Hepatic stellate cell (primary cell): ENCODE data around the gene BRD3OS.

ENCODE experiments used
- DNase-seq: peaks from one replicate; pipeline ENCODE4 v3.0.0; 2011; ENCODE audit warnings: low spot score

BRD3OS gene

GRCh38 chr9:134052491-134052890 is 27.2 kb downstream of the BRD3OS start:
- DNase-seq = no peak

DNA sequence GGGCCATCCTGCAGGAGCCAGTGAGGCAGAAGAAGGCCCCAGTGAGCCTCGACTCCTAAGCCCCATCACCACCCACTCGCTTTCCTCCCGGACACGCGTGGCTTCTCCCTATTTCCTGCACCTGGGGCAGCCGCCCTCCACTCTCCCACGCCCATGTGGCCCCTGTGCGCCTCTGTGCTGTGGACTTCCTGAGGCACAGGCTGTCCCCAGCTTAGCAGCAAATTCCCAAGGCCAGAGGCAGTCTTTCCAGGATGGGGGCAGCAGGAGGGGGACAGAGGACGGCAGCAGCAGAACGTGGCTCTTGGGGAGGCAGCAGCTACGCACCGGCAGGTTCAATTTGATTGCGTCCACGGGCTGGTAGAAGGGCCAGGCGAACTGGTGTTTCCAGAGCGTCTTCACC is 27.7 kb downstream of the BRD3OS start:
- DNase-seq = no peak

DNA sequence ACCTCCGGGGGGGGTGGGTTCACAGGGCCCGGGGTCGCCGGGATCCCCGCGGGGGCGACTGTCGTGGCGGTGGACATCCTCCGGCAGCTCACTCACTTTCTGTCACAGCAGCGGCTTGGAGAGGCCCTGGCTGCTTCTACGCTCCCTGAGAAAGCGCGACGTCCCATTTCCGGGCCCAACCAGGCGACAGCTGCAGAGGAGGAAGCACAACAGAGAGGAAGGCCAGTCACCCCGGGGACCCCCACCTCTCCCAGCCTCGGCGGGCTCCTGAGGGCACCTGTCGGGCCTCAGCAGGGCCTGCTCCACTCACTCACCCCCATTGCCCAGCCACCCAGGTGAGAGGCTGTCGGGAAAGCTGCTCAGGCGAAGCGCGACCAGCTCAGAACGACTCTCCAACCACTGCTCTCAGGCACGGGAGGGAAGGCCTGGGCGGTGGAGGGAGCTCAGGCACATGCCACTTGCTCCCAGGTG is 28.2 kb downstream of the BRD3OS start:
- DNase-seq = no peak

GRCh38 chr9:134053941-134054761 is 28.9 kb downstream of the BRD3OS start:
- no peak for DNase-seq

DNA sequence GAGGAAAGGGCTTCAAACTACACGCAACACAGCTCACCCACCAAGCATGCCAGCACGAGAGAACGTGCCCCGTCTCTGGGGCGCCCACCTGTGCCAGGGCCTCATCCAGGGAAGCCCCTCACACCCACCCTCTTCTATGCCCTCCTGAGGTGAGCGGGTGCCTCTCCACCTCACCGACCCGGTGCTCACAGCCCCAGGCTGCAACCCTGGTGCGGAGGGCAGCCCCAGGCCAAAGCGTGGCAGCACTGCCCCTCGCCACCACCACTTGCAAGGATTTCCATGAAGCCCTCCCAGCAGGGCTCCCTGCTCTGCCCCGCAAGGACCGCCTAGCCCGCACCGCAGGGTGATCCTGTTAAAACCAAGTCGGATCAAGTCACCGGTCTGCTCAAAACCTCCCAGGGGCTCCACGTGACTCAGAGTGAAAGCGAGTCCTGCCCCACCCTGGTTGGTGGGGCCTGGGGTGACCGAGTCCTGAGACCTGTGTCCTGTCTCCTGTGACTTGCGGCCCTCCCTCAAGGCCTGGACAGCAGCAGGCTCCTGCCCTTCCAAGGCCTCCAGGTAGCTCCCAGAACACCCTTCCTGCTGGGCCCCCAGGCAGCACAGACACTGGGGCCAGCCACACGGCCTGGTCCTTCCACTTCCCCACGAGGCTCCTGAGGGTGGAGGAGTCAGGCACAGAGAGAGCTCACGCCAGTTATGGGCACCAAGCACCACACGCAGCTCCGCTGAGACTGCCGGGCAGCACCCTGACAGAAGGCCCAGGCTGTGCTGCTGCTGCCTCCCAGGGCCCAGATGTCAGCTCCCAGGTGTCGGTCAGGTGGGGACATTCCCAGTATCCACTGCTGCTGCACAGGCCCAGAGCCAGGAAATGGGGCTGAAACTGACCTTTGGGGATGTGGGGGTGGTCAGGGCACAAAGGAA is 29.9 kb downstream of the BRD3OS start:
- no peak for DNase-seq

DNA sequence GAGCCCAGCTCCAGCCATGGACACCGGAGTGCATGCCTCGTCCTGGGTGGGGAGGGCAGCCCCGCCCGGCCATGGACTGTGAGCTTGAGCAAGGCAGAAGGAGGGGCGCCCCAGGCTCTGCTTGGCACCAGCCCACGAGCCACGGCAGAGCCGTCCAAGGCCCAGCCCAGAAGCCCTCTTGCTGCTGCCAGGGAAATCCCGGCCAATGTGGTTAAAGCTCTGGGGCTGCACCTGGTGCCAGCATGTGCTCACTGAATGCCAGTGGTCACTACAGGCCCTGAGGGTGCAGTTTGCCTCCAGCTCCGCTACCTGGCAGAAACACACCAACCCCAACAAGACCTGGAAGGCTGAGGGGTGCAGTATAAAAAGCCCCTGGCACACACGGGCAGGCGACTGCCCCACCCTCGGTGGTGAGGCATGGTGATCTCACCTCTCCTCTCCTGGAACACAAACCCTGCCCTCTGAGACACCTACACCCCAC is 30.7 kb downstream of the BRD3OS start:
- peak; percentile 65 for DNase-seq

DNA sequence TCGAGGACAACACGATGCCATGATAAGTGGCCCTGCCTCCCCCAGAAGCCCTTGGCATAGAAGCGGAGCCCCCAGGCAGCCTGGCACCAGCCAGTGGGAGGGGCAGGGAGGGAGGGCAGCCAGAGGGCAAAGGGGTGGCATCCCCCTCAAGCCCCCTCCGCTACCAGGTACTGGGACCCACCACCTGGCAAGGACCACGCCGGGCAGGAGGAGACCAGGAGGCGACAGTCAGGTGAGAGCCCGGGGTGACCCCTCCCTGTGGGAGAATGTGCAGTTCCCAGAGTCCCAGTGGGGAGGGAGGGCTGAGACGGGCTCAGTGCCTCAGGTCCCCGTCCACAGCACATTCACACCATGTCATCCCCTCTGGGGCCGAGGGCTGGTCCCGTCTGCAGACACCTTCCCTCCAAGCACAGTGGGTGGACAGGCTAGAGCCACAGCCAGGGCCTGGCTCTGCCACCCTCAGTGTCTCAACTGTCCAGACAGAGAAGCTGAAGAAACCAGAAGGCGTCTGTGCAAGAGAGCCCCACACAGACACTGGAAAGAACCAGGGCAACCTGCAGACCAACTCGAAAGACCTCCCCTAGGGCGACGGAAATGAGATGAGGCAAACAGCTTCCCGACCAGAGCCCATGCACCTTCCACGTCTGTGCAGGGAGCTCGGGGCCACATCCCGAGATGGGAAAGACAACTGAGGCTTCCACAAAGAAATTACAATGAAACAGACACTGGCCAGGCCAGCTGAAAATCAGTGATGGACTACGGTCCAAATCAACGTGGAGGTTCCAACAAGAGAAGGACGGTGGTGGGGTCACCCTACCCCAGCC is 31.4 kb downstream of the BRD3OS start:
- DNase-seq = no peak

DNA sequence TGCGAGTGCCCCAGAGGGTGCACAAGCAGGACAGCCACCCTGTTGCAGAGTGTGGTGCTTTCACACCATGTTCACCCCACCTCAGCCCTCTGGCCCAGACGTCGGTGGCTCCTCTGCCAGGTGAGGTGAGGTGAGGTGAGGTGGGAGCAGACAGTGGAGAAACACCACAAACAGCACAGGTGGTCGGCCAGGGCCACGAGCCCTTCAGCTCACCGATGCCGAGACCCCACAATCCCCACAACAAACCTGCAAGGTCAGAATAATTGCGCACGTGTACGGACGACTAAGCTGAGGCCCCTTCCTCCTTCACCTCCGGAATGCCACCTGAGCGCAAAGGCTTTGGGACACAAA is 32.0 kb downstream of the BRD3OS start:
- DNase-seq = no peak

DNA sequence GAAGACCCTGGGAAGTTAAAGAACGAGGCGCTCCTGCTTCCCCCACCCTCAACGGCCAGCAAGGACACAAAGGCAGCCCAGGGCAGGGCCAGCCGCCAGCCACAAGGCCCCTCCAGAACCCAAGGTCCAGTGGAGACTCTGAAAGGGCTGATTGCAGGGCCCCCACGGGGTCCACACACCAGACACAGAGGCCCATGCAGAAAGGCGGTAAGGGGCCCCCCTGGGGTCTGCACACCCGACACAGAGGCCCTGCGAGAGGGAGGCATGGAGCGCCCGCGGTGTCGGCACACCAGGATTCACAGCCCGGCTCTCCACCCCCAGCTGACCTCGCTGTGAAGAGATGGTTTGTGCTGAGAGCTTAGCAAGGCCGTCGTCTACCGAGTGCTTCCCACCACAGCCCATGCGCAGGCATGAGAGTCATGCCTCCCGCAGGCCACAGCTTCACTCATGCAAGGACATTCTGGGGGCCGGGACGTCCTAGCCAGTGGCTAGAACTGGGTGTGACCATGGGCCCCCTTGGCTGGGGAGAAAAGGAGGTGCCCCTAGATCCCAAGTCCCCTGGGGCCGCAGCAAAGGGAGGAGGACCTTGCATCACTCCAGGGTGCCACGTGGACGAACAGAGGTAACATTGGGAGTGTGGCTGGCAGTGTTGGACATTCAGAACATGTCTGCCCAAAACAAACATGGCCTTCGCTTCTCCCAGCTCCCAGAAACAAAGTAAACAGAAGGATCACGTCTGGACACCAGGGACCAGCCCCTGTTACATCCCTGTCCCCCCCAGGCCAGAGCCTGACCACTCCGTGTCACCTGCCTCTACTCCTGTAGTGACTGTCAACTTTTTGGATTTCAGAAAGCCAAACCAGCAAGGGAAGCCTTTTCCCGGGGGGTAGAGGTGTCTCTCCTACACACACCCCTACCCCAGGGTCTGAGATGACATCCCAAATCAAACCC is 32.7 kb downstream of the BRD3OS start:
- DNase-seq = no peak

- DNase-seq = no peak
Observed at GRCh38 chr9:134058716-134059115, 33.4 kb downstream of the BRD3OS start.

DNA sequence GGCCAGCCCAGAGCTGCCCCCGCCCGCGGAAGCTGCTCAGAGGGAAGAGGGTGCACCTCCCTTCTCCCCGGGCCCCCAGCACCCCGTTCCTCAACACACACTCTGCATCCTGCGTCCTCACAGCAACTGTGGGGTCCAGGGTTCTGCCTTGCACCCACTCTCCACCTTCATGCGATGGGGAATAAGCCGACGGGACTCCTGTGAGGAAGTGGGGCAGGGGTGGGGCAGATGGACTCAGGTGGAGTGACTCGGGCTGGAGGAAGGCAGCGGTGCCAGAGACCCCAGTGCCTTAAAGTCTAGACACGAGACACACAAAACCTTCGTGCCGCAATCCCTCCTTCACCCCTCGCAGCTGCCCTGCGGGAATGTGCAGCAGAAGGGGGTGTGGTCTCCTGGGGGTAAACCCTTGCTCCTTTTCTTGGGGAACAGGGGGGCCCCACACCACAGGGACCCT is 33.9 kb downstream of the BRD3OS start:
- DNase-seq = no peak

GRCh38 chr9:134059661-134060395 is 34.5 kb downstream of the BRD3OS start:
- no peak for DNase-seq

DNA sequence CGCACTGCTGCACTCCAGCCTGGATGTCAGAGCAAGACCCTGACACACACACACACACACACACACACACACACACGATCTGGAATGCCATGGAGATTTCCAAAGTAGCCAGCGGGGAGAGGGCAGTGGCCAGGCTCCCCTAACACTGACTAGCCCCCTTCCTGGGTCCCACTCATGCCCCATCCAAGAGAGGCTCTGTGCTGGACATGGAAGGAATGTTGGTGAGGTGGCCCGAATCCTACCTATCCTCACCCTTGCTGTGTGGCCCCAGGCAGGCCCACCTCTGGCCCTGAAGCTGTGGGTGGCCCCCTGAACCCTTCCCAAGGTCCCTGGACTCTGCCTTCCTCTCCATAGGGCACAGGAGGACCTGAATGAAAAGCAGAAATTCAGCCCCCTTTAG is 35.3 kb downstream of the BRD3OS start:
- no peak for DNase-seq

GRCh38 chr9:134061019-134061687 is 35.9 kb downstream of the BRD3OS start:
- no peak for DNase-seq

DNA sequence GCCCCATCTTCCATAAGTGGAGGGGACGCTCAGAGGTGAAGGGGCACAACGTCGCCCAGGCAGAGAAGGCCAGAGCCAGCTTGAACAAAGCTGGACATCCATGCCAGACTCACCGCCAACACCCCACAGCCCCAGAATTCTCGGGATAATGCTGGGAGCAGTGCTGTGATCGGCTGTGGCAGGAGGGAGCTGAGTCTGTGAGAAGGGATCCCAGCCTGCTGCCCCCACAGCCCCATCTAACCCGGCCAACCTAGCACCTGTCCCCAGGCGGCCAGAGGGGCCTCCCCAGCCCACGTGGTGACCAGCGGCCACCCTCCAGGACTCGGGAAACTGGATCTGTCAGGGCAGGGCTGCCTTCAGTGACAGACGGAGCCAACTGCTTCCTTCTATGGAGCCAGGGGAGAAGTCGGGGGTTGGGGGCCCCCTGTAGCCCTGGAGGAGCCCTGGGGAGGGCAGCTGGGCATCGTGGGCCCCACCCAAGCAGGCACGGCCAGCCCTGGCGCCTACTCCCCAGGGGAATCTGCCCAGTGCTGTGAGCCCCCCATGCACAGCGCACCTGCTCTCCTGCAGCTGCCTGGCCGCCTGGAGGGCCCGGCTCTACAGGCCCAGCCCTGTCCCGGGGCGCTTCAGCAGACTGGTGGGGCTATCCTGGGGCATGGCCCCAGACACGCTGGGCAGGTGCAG is 36.5 kb downstream of the BRD3OS start:
- no peak for DNase-seq

DNA sequence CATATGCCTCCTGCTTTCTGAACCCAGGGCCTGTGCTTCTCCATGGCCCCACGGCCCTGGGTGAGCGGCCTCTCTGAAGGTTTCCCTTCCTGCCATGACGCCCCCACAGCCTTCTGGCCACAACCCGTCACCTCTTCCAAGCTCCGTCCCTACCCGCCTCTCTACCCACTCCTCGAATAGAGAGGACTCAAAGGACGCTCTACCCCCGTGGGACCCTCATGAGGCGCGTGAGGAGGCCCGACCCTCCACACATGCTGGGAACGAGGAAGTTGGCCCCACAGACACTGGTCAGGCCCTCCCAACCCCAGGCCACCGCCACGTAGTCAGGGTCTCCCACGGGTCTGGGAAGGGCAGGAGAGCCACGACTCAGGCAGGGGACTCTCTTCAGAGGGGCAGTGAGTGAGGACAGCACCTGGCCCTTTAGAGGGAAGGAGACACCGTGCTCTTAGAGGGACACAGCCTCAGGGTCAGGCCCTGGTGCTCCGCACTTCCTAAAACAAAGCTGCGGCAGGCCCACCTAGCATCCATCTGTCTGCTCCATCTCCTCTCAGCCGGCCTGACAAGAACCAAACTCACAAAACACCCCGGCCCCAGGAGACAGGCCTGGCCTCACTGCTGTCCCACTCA is 37.3 kb downstream of the BRD3OS start:
- DNase-seq = no peak

GRCh38 chr9:134063088-134063570 is 37.8 kb downstream of the BRD3OS start:
- no peak for DNase-seq
